GM23338 (cell line): ENCODE results near the gene ADGRL3. TPM values are rescaled to one million over a fixed set of nuclear protein-coding genes. Genes with fewer than 3 reads are reported as not detected.

ENCODE experiments used
- ATAC-seq: fragments of 200-7000 bp; cut with Tn5 transposase; 3 replicates; pipeline ENCODE4 v1.9.1; 2020
- DNase-seq: peaks from one replicate; pipeline ENCODE4 v3.0.0-alpha.2; 2015; ENCODE audit warnings: low spot score
- H2AFZ ChIP-seq: fragments of 200-600 bp; sonication (generic); 2 replicates; pipeline ENCODE4 v1.8.0; 2016; ENCODE audit warnings: antibody characterized with exemption, mild to moderate bottlenecking, moderate library complexity
- H3F3A ChIP-seq: fragments of 200-600 bp; sonication (generic); replicated peaks from 2 replicates; pipeline ENCODE4 v1.8.0; 2017; ENCODE audit warnings: antibody characterized with exemption, mixed run types, low read depth
- H3K27ac ChIP-seq: fragments of 200-600 bp; sonication (generic); 2 replicates; pipeline ENCODE4 v1.6.1; 2016; ENCODE audit warnings: low read depth
- H3K27me3 ChIP-seq: fragments of 200-600 bp; sonication (generic); 2 replicates; pipeline ENCODE4 v1.8.0; 2016; ENCODE audit warnings: mild to moderate bottlenecking, mixed run types, moderate library complexity; ENCODE audit not compliant: insufficient read depth
- H3K36me3 ChIP-seq: fragments of 200-600 bp; sonication (generic); 2 replicates; pipeline ENCODE4 v1.8.0; 2016; ENCODE audit warnings: mild to moderate bottlenecking; ENCODE audit not compliant: insufficient read depth
- H3K4me1 ChIP-seq: fragments of 200-600 bp; sonication (generic); 2 replicates; pipeline ENCODE4 v1.8.0; 2016; ENCODE audit warnings: mild to moderate bottlenecking, moderate library complexity; ENCODE audit not compliant: insufficient read depth
- H3K4me2 ChIP-seq: fragments of 200-600 bp; sonication (generic); 2 replicates; pipeline ENCODE4 v1.7.1; 2017; ENCODE audit warnings: mixed run types
- H3K4me3 ChIP-seq: fragments of 200-600 bp; sonication (generic); 2 replicates; pipeline ENCODE4 v1.6.1; 2016; ENCODE audit warnings: mixed run types
- H3K79me2 ChIP-seq: fragments of 200-600 bp; sonication (generic); replicated peaks from 2 replicates; pipeline ENCODE4 v1.8.0; 2017; ENCODE audit warnings: mild to moderate bottlenecking; ENCODE audit not compliant: insufficient read depth
- H3K9me2 ChIP-seq: fragments of 200-600 bp; sonication (generic); 2 replicates; pipeline ENCODE4 v1.8.0; 2017; ENCODE audit not compliant: insufficient read depth
- H4K20me1 ChIP-seq: fragments of 200-600 bp; sonication (generic); replicated peaks from 2 replicates; pipeline ENCODE4 v1.8.0; 2017; ENCODE audit warnings: mild to moderate bottlenecking; ENCODE audit not compliant: insufficient read depth
- H3K27ac Mint-ChIP-seq: 2 replicates; pipeline ENCODE4 v1.8.0; 2020; ENCODE audit warnings: inconsistent platforms, mild to moderate bottlenecking, moderate library complexity, mixed read lengths
- H3K27me3 Mint-ChIP-seq: 3 replicates; pipeline ENCODE4 v1.8.0; 2022; ENCODE audit warnings: low read depth, mild to moderate bottlenecking, moderate library complexity, mixed read lengths, inconsistent platforms; ENCODE audit not compliant: insufficient read depth, poor library complexity
- H3K36me3 Mint-ChIP-seq: 3 replicates; pipeline ENCODE4 v1.8.0; 2021; ENCODE audit warnings: low read depth, mild to moderate bottlenecking, inconsistent platforms, moderate library complexity, mixed read lengths
- H3K4me1 Mint-ChIP-seq: 3 replicates; pipeline ENCODE4 v1.8.0; 2020; ENCODE audit warnings: mild to moderate bottlenecking, inconsistent platforms, mixed read lengths
- H3K4me3 Mint-ChIP-seq: 3 replicates; pipeline ENCODE4 v1.8.0; 2021; ENCODE audit warnings: moderate library complexity, mild to moderate bottlenecking, inconsistent platforms, mixed read lengths
- H3K9me3 Mint-ChIP-seq: 3 replicates; pipeline ENCODE4 v1.8.0; 2020; ENCODE audit warnings: moderate library complexity, mild to moderate bottlenecking, inconsistent platforms, mixed read lengths
- CREB1 ChIP-seq: fragments of 250-450 bp; sonication (Bioruptor Pico); IDR thresholded peaks from 2 replicates; pipeline ENCODE4 v1.5.0; 2020; ENCODE audit warnings: low read depth, mild to moderate bottlenecking, moderate library complexity
- EZH2phosphoT487 ChIP-seq: fragments of 200-600 bp; sonication (generic); IDR thresholded peaks from one replicate; pipeline ENCODE4 v1.8.1; 2018; ENCODE audit warnings: antibody characterized with exemption; ENCODE audit not compliant: unreplicated experiment
- POLR2AphosphoS5 ChIP-seq: IDR thresholded peaks from 2 replicates; pipeline ENCODE4 v1.6.1; 2016; ENCODE audit warnings: antibody characterized with exemption, low read depth
- STAT1 ChIP-seq: IDR thresholded peaks from one replicate; pipeline ENCODE4 v1.6.1; 2016; ENCODE audit warnings: antibody characterized with exemption; ENCODE audit not compliant: unreplicated experiment
- ZNF462 ChIP-seq: fragments of 250-450 bp; sonication (Bioruptor Pico); IDR thresholded peaks from 2 replicates; pipeline ENCODE4 v1.5.0; 2020; ENCODE audit warnings: mild to moderate bottlenecking, moderate library complexity
- polyA plus RNA-seq: library from polyadenylated mRNA; unstranded; fragments of >200 nt; fragmentation: Nextera tagmentation; extraction: Ambion mirVana; gene quantifications from 2 replicates; pipeline ENCODE4 v1.2.1, GENCODE V29; 2016
- total RNA-seq: library from RNA; depleted of rRNA; stranded (reverse); fragments of >200 nt; shearing (Covaris generic); gene quantifications from 2 replicates; pipeline ENCODE4 v1.2.3, GENCODE V29; 2014

Gene ADGRL3
- total and polyA plus RNA-seq, 2 experiments from 2014 or later = 9.7 to 16.5 TPM

DNA sequence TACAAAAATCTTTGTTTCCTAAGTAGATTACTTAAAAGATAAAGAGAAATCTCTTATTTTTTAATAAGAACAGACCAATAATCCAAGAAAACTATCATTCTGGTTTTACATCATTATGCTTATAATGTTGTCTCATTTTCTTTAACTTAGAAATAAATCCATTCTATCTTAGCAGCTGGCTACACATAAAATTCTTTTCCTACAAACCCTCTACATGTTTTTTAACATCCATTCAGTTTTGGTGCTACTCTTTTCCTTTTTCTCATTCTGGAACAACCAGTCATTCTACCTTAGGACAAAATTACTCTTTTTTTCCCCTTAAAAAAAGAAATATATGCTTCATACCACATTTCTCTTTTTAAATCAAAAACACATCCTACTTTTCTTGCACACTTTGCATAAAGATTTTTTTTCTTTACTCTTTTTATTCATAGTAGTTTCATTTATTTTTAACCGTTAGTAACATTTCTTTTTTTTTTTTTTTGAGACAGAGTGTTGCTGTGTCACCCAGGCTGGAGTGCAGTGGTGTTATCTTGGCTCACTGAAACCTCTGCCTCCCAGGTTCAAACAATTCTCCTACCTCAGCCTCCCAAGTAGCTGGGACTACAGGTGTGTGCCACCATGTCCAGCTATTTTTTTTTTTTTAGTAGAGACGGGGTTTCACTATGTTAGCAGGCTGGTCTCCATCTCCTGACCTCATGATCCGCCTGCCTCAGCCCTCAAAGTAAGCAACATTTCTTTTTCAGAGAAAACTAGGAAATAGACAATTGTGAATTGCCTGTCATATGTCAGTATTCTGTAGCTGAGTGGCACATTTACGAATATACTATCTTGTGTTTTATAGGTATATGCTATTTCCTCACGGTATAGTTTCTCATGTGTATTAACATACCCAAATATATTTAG lies 562.8 kb downstream of the ADGRL3 start:
- peaks cover 100% of the 10 kb centered on the region for H3K9me3 Mint-ChIP-seq

More for the DNA sequence above, 562.8 kb downstream of the ADGRL3 start:
- peak overlapping the region; percentile 62 for H3K4me3 Mint-ChIP-seq
- Histone ChIP-seq H3K4me2 (peak overlapping the region; percentile 59), H3K27ac (peak overlapping the region; percentile 22; the same call in 1 of the 2 replicates), H3K9me2 (no peaks in the 10 kb centered on the region), H3K4me1 (no peaks in the 10 kb centered on the region), H3F3A (peaks cover 65% of the 10 kb centered on the region), H3K4me3 (peak overlapping the region; percentile 82), H4K20me1 (peaks cover 11% of the 10 kb centered on the region; the same call in 1 of the 2 replicates), H2AFZ (no peak overlapping the region), H3K36me3 (peaks cover 97% of the 10 kb centered on the region), H3K79me2 (peaks cover 45% of the 10 kb centered on the region), H3K27me3 (peaks cover 23% of the 10 kb centered on the region)
- H3K36me3 Mint-ChIP-seq = peaks cover 100% of the 10 kb centered on the region
- peaks cover 88% of the 10 kb centered on the region for H3K27me3 Mint-ChIP-seq
- H3K4me1 Mint-ChIP-seq = peaks cover 19% of the 10 kb centered on the region
- TF ChIP-seq EZH2phosphoT487 (no peak), STAT1 (no peak), ZNF462 (no peak), CREB1 (CRISPR knock-in tag) (no peak), POLR2AphosphoS5 (no peak; the same call in 1 of the 2 replicates)
- ATAC-seq = no peak
- H3K27ac Mint-ChIP-seq = peak overlapping the region; percentile 6; the same call in 1 of the 2 replicates
- DNase-seq = no peak
